Activated CD4-positive, alpha-beta memory T cell treated with anti-CD3 and anti-CD28 coated beads, Interleukin-2, amount 10 ng/mL, durations not matched to agents 7 days and 5 days (primary cell): ENCODE measurements around the gene SLC27A2. TPM values are rescaled to one million over a fixed set of nuclear protein-coding genes. Genes with fewer than 3 reads are reported as not detected.
"Not testable (repeated sequence)": the region's sequence is repeated elsewhere in the genome, so short reads cannot be mapped to it uniquely, and the experiment has no call there.

ENCODE experiments used
- CTCF ChIA-PET: fragments of 350-600 bp; sonication (Branson Sonifier 250); formaldehyde crosslinking; loops from one replicate; lab custom pipeline; 2021; ENCODE audit warnings: antibody characterized with exemption, inconsistent platforms; lab: Charles Lee
- POLR2A ChIA-PET: fragments of 350-600 bp; sonication (Branson Sonifier 250); formaldehyde crosslinking; loops from one replicate; lab custom pipeline; 2021; ENCODE audit warnings: antibody characterized with exemption; lab: Charles Lee
- DNase-seq: peaks from one replicate; pipeline ENCODE4 v3.0.0-alpha.2; 2020
- H3K27ac Mint-ChIP-seq: one replicate; pipeline ENCODE4 v1.8.0; 2021; ENCODE audit warnings: mild to moderate bottlenecking, mixed read lengths
- H3K27me3 Mint-ChIP-seq: one replicate; pipeline ENCODE4 v1.8.0; 2021; ENCODE audit warnings: mixed read lengths
- H3K36me3 Mint-ChIP-seq: one replicate; pipeline ENCODE4 v1.8.0; 2021; ENCODE audit warnings: low read depth, mixed read lengths
- H3K4me1 Mint-ChIP-seq: one replicate; pipeline ENCODE4 v1.8.0; 2021; ENCODE audit warnings: mixed read lengths
- H3K4me3 Mint-ChIP-seq: one replicate; pipeline ENCODE4 v1.8.0; 2021; ENCODE audit warnings: mild to moderate bottlenecking, mixed read lengths
- H3K9me3 Mint-ChIP-seq: one replicate; pipeline ENCODE4 v1.8.0; 2021; ENCODE audit warnings: mixed read lengths
- total RNA-seq, 2 experiments: library from RNA; stranded (reverse); gene quantifications; one replicate each; pipeline ENCODE4 v1.2.3, GENCODE V29; 2021

Gene SLC27A2
- total RNA-seq, 2 experiments from 2014 or later = 29.5 to 30.3 TPM

DNA sequence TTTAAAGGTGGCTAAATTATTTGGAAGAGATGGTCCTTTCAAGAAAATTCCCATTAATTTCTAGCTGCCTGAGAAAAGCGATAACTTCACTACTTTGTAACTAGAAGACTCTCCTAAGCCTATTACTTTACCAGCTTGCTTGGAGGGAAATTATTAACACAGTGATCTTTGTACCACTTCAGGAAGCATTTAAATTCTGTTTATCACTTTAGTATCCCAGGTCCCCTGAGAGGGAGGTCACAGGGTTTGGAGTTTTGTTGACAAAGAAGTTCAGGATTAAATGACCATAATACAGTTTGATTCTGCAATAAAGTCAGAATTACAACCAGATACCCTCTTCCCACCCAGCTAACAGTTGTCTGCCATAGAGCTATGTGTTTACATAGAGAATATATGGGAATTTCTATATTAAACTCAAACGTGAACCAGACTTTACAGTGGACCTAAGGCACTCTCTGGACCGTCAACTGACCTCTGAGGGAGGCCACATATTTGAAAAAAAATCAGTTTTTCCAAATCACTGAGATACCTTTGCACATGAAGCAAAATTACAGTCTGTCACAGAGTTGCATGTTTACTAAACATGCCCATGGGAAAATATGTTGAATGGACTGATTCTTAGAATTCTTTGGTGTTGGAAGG, 3.0 kb downstream of the SLC27A2 start:
- no peaks in the 10 kb centered on the region for H3K27me3 Mint-ChIP-seq
- H3K36me3 Mint-ChIP-seq = peaks cover 25% of the 10 kb centered on the region
- no peak overlapping the region for H3K27ac Mint-ChIP-seq
- ChIA-PET CTCF (interaction anchor here (4.2 kb wide), 1 partner anchor 130 kb away, joined by 46 read pairs; no protein-coding TSS in a partner anchor), POLR2A (no interaction called here)
- no peaks in the 10 kb centered on the region for H3K9me3 Mint-ChIP-seq
- DNase-seq = no peak
- H3K4me1 Mint-ChIP-seq = peaks cover 68% of the 10 kb centered on the region
- no peak overlapping the region for H3K4me3 Mint-ChIP-seq

DNA sequence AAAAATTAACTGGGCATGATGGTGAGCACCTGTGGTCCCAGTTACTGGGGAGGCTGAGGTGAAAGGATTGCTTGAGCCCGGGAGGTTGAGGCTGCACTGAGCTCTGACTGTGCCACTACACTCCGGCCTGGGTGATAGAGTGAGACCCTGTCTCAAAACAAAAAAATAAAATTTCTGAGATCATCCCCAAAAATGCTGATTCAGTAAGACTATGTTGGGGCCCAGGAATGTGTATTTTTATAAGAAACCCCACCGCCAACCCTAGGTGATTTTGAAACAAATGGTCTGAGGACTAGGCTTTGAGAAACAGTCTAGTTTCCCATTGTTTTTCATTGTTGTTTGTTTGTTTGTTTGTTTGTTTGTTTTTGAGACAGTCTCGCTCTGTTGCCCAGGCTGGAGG, 4.1 kb downstream of the SLC27A2 start:
- POLR2A ChIA-PET = no interaction called here
- peaks cover 62% of the 10 kb centered on the region for H3K4me1 Mint-ChIP-seq
- DNase-seq = no peak
- peaks cover 30% of the 10 kb centered on the region for H3K36me3 Mint-ChIP-seq
- CTCF ChIA-PET = interaction anchor here (1.6 kb wide), 1 partner anchor 9 kb away, joined by 3 read pairs; no protein-coding TSS in a partner anchor
- H3K27me3 Mint-ChIP-seq = no peaks in the 10 kb centered on the region
- no peak overlapping the region for H3K27ac Mint-ChIP-seq
- no peak overlapping the region for H3K4me3 Mint-ChIP-seq
- no peaks in the 10 kb centered on the region for H3K9me3 Mint-ChIP-seq

GRCh38 chr15:50186752-50187151, 4.8 kb downstream of the SLC27A2 start:
- no peak for DNase-seq
- H3K4me3 Mint-ChIP-seq = no peak overlapping the region
- H3K9me3 Mint-ChIP-seq = no peaks in the 10 kb centered on the region
- H3K27ac Mint-ChIP-seq = no peak overlapping the region
- H3K27me3 Mint-ChIP-seq = no peaks in the 10 kb centered on the region
- POLR2A ChIA-PET = no interaction called here
- peaks cover 56% of the 10 kb centered on the region for H3K4me1 Mint-ChIP-seq
- H3K36me3 Mint-ChIP-seq = peaks cover 33% of the 10 kb centered on the region
- CTCF ChIA-PET = interaction anchor here (1.6 kb wide), 1 partner anchor 8 kb away, joined by 3 read pairs; no protein-coding TSS in a partner anchor

DNA sequence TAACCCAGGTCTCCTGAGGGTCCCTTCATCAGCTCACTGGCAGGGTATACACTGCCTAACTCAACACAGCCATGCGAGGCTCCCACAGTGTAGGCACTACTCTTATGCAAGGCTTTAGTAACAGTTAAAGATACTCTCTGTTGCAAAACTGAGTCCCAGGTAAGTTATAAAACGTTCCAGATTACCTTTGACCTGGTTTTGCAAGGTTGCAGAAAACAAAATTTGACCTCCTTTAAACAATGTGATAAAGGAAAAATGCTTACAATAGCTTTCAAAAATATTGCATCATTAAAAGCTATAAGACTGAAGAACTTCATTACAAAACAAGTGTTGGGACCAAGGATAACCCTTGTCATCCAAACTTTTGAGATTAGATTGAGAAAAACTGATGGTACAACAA, 5.5 kb downstream of the SLC27A2 start:
- H3K27me3 Mint-ChIP-seq = no peaks in the 10 kb centered on the region
- CTCF ChIA-PET = interaction anchor here (1.2 kb wide), 1 partner anchor 129 kb away, joined by 4 read pairs; no protein-coding TSS in a partner anchor
- no peaks in the 10 kb centered on the region for H3K9me3 Mint-ChIP-seq
- peak overlapping the region; percentile 41 for H3K27ac Mint-ChIP-seq
- H3K4me3 Mint-ChIP-seq = no peak overlapping the region
- peaks cover 54% of the 10 kb centered on the region for H3K4me1 Mint-ChIP-seq
- POLR2A ChIA-PET = no interaction called here
- no peak for DNase-seq
- peaks cover 35% of the 10 kb centered on the region for H3K36me3 Mint-ChIP-seq

DNA sequence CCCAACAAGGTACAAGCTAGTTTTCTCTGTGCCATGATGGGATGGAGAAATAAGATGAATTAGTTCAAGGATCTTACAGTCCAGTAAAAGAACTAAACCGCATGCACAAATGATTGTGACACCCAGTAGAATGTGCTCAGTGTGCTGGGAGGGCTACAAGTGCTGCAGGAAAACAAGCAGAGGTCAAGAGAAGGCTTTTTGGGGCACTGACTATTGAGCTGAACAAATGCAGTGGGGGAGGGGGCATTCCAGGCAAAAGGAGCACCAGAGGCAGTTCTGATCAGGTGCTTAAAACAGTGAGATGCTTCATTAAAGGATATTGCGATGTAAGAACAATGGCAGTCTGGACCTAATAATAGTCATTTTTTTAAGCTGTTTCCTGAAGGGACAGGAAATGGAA, 6.0 kb downstream of the SLC27A2 start:
- Mint-ChIP-seq H3K27me3 (no peaks in the 10 kb centered on the region), H3K9me3 (no peaks in the 10 kb centered on the region), H3K27ac (peak overlapping the region; percentile 41), H3K4me3 (no peak overlapping the region), H3K36me3 (peaks cover 39% of the 10 kb centered on the region), H3K4me1 (peaks cover 52% of the 10 kb centered on the region)
- CTCF ChIA-PET = interaction anchor here (1.2 kb wide), 1 partner anchor 128 kb away, joined by 4 read pairs; no protein-coding TSS in a partner anchor
- POLR2A ChIA-PET = no interaction called here
- no peak for DNase-seq

- CTCF ChIA-PET, H3K4me3 Mint-ChIP-seq, POLR2A ChIA-PET: not testable (repeated sequence)
These were observed 6.8 kb downstream of the SLC27A2 start for GRCh38 chr15:50188793-50189192.

GRCh38 chr15:50189633-50190032, 7.6 kb downstream of the SLC27A2 start:
- no peaks in the 10 kb centered on the region for H3K27me3 Mint-ChIP-seq
- no peak overlapping the region for H3K27ac Mint-ChIP-seq
- no peak overlapping the region for H3K4me3 Mint-ChIP-seq
- DNase-seq = no peak
- H3K36me3 Mint-ChIP-seq = peaks cover 45% of the 10 kb centered on the region
- POLR2A ChIA-PET = interaction anchor here (0.6 kb wide), 1 partner anchor 1180 kb away, joined by 3 read pairs; no protein-coding TSS in a partner anchor
- H3K4me1 Mint-ChIP-seq = peaks cover 39% of the 10 kb centered on the region
- no peaks in the 10 kb centered on the region for H3K9me3 Mint-ChIP-seq
- CTCF ChIA-PET = no interaction called here

More at GRCh38 chr15:50188793-50189192, 6.8 kb downstream of the SLC27A2 start:
- not testable (repeated sequence) for H3K27ac Mint-ChIP-seq, H3K27me3 Mint-ChIP-seq, H3K9me3 Mint-ChIP-seq, DNase-seq
- peaks cover 38% of the 10 kb centered on the region for H3K36me3 Mint-ChIP-seq
- H3K4me1 Mint-ChIP-seq = peaks cover 45% of the 10 kb centered on the region

- no peak for DNase-seq
- Mint-ChIP-seq H3K27ac (no peak overlapping the region), H3K36me3 (peaks cover 48% of the 10 kb centered on the region), H3K4me3 (no peak overlapping the region), H3K27me3 (no peaks in the 10 kb centered on the region), H3K9me3 (no peaks in the 10 kb centered on the region), H3K4me1 (peaks cover 36% of the 10 kb centered on the region)
- CTCF ChIA-PET = no interaction called here
- POLR2A ChIA-PET = interaction anchor here (0.8 kb wide), 1 partner anchor 165 kb away, joined by 4 read pairs; the partner anchor contains the start of gene GABPB1
These were observed 8.2 kb downstream of the SLC27A2 start for GRCh38 chr15:50190166-50190570.

- CTCF ChIA-PET = no interaction called here
- Mint-ChIP-seq H3K27me3 (no peaks in the 10 kb centered on the region), H3K4me1 (peaks cover 33% of the 10 kb centered on the region), H3K27ac (no peak overlapping the region), H3K9me3 (no peaks in the 10 kb centered on the region), H3K4me3 (no peak overlapping the region), H3K36me3 (peaks cover 48% of the 10 kb centered on the region)
- POLR2A ChIA-PET = interaction anchor here (0.8 kb wide), 1 partner anchor 165 kb away, joined by 4 read pairs; the partner anchor contains the start of gene GABPB1
- no peak for DNase-seq
These were observed 8.7 kb downstream of the SLC27A2 start for GRCh38 chr15:50190723-50191122.

DNA sequence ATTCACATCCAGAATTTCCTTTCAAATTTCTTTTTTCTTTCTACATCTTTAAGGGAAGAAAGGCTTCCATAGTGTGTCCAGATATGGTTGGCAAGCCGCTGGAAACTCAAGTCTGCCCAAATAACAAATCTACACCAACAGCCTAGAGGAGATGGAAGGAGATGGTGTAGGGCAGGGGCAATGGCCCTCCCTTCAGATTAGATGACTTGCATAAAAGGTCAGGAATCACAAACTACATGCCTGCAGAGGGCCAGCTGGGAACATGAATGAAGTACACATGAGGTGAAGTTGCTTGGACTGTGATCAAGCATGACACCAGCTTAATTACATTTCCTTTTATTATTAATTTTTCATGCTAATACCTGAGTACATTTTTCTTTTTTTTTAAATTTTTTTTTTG, 10.2 kb downstream of the SLC27A2 start:
- Mint-ChIP-seq H3K27me3 (no peaks in the 10 kb centered on the region), H3K4me3 (no peak overlapping the region), H3K27ac (no peak overlapping the region), H3K9me3 (no peaks in the 10 kb centered on the region), H3K4me1 (peaks cover 26% of the 10 kb centered on the region), H3K36me3 (peaks cover 43% of the 10 kb centered on the region)
- no peak for DNase-seq
- CTCF ChIA-PET = no interaction called here
- POLR2A ChIA-PET = no interaction called here

- no peaks in the 10 kb centered on the region for H3K9me3 Mint-ChIP-seq
- CTCF ChIA-PET = no interaction called here
- H3K4me3 Mint-ChIP-seq = no peak overlapping the region
- DNase-seq = no peak
- no peak overlapping the region for H3K27ac Mint-ChIP-seq
- POLR2A ChIA-PET = no interaction called here
- peaks cover 18% of the 10 kb centered on the region for H3K4me1 Mint-ChIP-seq
- H3K27me3 Mint-ChIP-seq = no peaks in the 10 kb centered on the region
- H3K36me3 Mint-ChIP-seq = peaks cover 42% of the 10 kb centered on the region
These were observed 11.1 kb downstream of the SLC27A2 start for GRCh38 chr15:50192926-50193620.

GRCh38 chr15:50202003-50202402, 20.0 kb downstream of the SLC27A2 start:
- Mint-ChIP-seq H3K9me3 (no peaks in the 10 kb centered on the region), H3K27ac (no peak overlapping the region), H3K27me3 (no peaks in the 10 kb centered on the region), H3K36me3 (peaks cover 43% of the 10 kb centered on the region), H3K4me1 (no peaks in the 10 kb centered on the region), H3K4me3 (no peak overlapping the region)
- no peak for DNase-seq
- POLR2A ChIA-PET = no interaction called here
- CTCF ChIA-PET = no interaction called here

DNA sequence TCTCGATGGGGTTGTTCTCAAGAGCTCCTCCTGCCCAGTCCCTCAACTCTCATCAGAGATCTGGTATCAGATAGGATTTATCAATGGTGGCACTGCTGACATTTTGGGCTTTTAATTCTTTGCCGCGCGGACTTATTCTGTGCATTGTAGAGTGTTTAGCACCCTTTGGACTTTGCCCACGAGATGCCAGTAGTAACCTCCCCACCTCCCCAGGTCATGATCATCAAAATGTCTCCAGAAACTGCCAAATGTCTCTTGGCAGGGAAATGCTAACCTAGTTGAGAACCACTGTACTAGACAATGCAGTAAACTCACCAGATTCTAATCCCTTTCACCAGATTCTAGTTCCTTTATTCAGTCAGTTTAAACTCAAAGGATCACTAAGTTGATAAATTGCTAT, 24.0 kb downstream of the SLC27A2 start:
- CTCF ChIA-PET = interaction anchor here (0.6 kb wide), 1 partner anchor 22 kb away, joined by 3 read pairs; no protein-coding TSS in a partner anchor

More for the DNA sequence above, 24.0 kb downstream of the SLC27A2 start:
- POLR2A ChIA-PET = no interaction called here
- H3K9me3 Mint-ChIP-seq = peaks cover 4% of the 10 kb centered on the region
- no peak for DNase-seq
- H3K36me3 Mint-ChIP-seq = peaks cover 68% of the 10 kb centered on the region
- no peaks in the 10 kb centered on the region for H3K27me3 Mint-ChIP-seq
- no peaks in the 10 kb centered on the region for H3K4me1 Mint-ChIP-seq
- H3K27ac Mint-ChIP-seq = no peak overlapping the region
- H3K4me3 Mint-ChIP-seq = no peak overlapping the region
